ENCODE results near the gene MAPK8IP1.

MAPK8IP1 gene

DNA sequence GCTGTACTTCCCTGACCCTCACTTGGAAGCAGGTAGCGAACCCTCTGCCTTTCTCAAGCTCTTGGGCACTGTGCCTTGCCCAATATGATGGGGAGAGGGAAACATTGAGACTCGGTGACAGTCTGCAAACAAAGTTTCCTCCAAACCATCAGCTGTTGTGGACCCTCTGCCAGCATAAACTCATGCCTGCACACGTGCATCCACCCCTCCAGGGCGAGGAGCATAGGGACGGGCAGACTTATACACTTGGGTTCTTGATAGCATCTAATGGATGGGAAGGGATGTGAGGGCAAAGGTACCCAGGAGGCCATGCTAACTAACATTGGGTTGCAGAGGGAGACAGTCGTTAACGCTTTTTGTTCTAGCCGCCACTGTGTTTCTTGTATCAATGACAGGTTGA is 8.2 kb upstream of the MAPK8IP1 start:
- no peak for ATAC-seq (ENCODE audit: low read depth)
- peaks cover 30% of the 10 kb centered on the region for H3K36me3 ChIP-seq (ENCODE audit: low read depth)
- H3K9me3 ChIP-seq (ENCODE audit: severe bottlenecking): no peaks in the 10 kb centered on the region

DNA sequence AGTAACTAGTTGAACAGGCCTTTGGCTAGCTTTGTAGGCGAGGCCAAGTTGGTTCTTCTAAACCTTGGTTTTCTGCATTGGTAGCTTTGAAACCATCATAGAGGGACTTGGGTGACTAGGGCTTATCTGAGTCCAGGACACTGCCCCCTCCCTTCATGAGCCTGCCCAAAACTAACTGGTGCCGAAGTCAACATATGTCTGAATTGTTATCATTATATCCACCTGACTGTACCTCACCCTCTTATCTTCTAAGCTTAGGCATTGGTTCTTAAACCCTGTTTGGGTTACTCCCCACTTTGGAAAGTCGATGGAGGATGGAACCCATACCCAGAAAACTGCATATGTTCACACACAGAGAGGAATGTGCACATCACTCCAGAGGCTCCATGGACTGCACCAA is 7.6 kb upstream of the MAPK8IP1 start:
- ATAC-seq (ENCODE audit: low read depth) (no peak), DNase-seq (ENCODE audit: low spot score) (no peak)
- Histone ChIP-seq H3K4me1 (ENCODE audit: insufficient read depth, poor library complexity, severe bottlenecking) (peaks cover 9% of the 10 kb centered on the region), H3K27me3 (ENCODE audit: insufficient read depth, poor library complexity, severe bottlenecking) (no peaks in the 10 kb centered on the region), H3K9me3 (ENCODE audit: severe bottlenecking) (no peaks in the 10 kb centered on the region), H3K4me3 (ENCODE audit: severe bottlenecking) (no peak overlapping the region), H3K36me3 (ENCODE audit: low read depth) (peaks cover 24% of the 10 kb centered on the region), H3K27ac (ENCODE audit: poor library complexity, severe bottlenecking) (no peak overlapping the region)
- TF ChIP-seq, protein P1, sequence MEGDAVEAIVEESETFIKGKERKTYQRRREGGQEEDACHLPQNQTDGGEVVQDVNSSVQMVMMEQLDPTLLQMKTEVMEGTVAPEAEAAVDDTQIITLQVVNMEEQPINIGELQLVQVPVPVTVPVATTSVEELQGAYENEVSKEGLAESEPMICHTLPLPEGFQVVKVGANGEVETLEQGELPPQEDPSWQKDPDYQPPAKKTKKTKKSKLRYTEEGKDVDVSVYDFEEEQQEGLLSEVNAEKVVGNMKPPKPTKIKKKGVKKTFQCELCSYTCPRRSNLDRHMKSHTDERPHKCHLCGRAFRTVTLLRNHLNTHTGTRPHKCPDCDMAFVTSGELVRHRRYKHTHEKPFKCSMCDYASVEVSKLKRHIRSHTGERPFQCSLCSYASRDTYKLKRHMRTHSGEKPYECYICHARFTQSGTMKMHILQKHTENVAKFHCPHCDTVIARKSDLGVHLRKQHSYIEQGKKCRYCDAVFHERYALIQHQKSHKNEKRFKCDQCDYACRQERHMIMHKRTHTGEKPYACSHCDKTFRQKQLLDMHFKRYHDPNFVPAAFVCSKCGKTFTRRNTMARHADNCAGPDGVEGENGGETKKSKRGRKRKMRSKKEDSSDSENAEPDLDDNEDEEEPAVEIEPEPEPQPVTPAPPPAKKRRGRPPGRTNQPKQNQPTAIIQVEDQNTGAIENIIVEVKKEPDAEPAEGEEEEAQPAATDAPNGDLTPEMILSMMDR (IDR thresholded peaks at IDR 0.05; ENCODE audit: poor library complexity, severe bottlenecking): no peak

More for the DNA sequence above, 8.2 kb upstream of the MAPK8IP1 start:
- Histone ChIP-seq H3K4me3 (ENCODE audit: severe bottlenecking) (no peak overlapping the region), H3K27me3 (ENCODE audit: insufficient read depth, poor library complexity, severe bottlenecking) (no peaks in the 10 kb centered on the region), H3K27ac (ENCODE audit: poor library complexity, severe bottlenecking) (no peak overlapping the region), H3K4me1 (ENCODE audit: insufficient read depth, poor library complexity, severe bottlenecking) (peaks cover 11% of the 10 kb centered on the region)
- TF ChIP-seq, protein P1 (IDR thresholded peaks at IDR 0.05; ENCODE audit: poor library complexity, severe bottlenecking): no peak
- no peak for DNase-seq (ENCODE audit: low spot score)

DNA sequence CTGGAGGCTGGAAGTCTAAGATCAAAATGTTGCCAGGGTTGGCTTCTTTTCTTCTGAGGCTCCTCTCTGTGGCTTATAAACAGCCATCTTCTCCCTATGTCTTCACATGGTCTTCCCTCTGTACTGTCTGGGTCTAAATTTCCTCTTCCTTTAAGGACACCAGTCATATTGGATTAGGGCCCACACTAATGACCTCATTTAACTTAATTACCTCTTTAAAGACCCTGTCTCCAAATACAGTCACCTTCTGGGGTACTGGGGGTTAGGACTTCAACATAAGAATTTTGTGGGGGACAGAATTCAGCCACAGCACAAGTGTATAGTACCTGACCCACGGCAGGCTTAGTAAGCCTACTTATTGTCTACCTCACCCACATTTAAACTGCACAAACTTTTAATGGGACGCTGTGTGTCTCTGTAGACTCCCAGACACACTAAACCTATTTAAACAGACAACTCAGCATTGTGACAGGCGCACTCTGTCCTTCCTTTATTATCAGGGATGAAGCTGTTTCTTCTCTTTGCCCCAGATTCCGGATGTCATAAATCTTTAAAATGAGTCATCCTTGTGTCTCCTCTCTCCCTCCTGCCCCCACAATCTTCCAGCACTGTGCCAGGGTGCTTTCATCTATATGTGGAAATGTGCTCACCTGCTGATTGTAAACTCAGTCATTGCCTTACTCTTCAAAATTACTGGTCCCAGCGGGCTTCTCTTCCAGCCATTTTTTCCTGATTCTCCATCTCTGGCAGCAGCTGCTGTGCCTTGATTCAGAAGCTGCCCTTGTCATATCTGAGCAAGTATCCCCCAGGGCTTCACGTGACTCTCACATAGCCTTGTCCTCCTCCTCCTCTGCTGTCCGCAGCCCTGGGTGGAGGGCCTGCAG is 5.4 kb upstream of the MAPK8IP1 start:
- no peak for DNase-seq (ENCODE audit: low spot score)
- Histone ChIP-seq H3K27ac (ENCODE audit: poor library complexity, severe bottlenecking) (peak overlapping the region; percentile 58), H3K36me3 (ENCODE audit: low read depth) (peaks cover 15% of the 10 kb centered on the region), H3K9me3 (ENCODE audit: severe bottlenecking) (no peaks in the 10 kb centered on the region), H3K4me1 (ENCODE audit: insufficient read depth, poor library complexity, severe bottlenecking) (peaks cover 9% of the 10 kb centered on the region), H3K27me3 (ENCODE audit: insufficient read depth, poor library complexity, severe bottlenecking) (no peaks in the 10 kb centered on the region), H3K4me3 (ENCODE audit: severe bottlenecking) (no peak overlapping the region)
- TF ChIP-seq, protein P1 (IDR thresholded peaks at IDR 0.05; ENCODE audit: poor library complexity, severe bottlenecking): no peak
- ATAC-seq (ENCODE audit: low read depth): peak; percentile 83

DNA sequence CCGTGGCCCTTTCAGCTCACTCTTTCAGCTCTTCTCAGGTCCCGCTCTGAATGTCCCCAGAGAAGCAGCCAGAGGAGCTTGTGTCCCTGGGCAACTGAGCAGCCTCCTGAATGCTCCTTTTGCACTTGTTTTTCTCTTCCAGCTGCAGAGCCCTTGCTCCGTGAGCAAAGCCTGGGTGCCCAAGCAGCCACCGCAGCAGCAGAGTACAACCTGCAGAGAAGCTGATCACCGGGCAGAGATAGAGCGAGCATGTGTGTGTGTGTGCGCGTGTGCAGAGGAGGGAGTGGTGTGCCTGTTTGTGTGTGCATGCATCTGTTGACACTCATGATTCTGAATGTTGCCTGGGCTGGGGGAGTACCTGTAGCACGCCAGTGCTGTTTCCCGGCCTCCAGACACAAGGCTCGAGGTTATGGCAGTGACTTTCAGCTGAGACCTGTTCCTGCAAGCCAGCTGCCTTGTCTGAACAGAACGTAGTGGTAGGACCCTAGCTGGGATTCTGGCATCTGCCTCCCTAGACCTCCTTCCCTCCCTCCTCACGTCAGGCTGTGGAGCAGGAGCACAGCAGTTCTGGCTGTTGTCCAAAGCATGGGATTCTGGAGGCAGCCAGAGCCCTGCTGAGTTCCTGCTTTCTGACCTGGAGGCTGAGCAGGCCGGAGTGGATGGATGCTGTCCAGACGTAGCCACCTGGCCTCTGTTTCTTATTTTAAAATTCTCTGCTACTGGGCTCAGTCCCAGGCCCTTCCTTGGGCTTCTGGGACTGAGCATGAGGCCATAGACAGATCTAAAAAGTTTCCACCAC is 4.5 kb upstream of the MAPK8IP1 start:
- peak overlapping the region; percentile 58 for H3K27ac ChIP-seq (ENCODE audit: poor library complexity, severe bottlenecking)
- H3K9me3 ChIP-seq (ENCODE audit: severe bottlenecking): no peaks in the 10 kb centered on the region
- peaks cover 9% of the 10 kb centered on the region for H3K4me1 ChIP-seq (ENCODE audit: insufficient read depth, poor library complexity, severe bottlenecking)
- peaks cover 15% of the 10 kb centered on the region for H3K36me3 ChIP-seq (ENCODE audit: low read depth)
- TF ChIP-seq, protein P1 (IDR thresholded peaks at IDR 0.05; ENCODE audit: poor library complexity, severe bottlenecking): no peak
- no peak for DNase-seq (ENCODE audit: low spot score)
- no peaks in the 10 kb centered on the region for H3K27me3 ChIP-seq (ENCODE audit: insufficient read depth, poor library complexity, severe bottlenecking)
- no peak overlapping the region for H3K4me3 ChIP-seq (ENCODE audit: severe bottlenecking)
- no peak for ATAC-seq (ENCODE audit: low read depth)
